MCF 10A (cell line): Measurements from ENCODE around the gene CDCP2. TPM values are rescaled to one million over a fixed set of nuclear protein-coding genes. Genes with fewer than 3 reads are reported as not detected.

Experiments
- BruUV-seq: library from RNA; stranded (reverse); fragments of 400-500 nt; replicated peaks from 2 replicates; lab custom pipeline; 2021; lab: Mats Ljungman, UMichigan
- CTCF ChIA-PET: fragments of 300-600 bp; sonication (Branson Sonifier 250); formaldehyde crosslinking; extraction: SDS; loops from one replicate; lab custom pipeline; 2021; ENCODE audit warnings: antibody characterized with exemption, inconsistent platforms; lab: Yijun Ruan, JAX
- POLR2A ChIA-PET: fragments of 300-600, 350-650 bp; sonication (Branson Sonifier 250); formaldehyde crosslinking; extraction: SDS; loops from one replicate; lab custom pipeline; 2020; ENCODE audit warnings: antibody characterized with exemption, inconsistent platforms; lab: Yijun Ruan, JAX
- DNase-seq: peaks from one replicate; pipeline ENCODE4 v3.0.0-alpha.2; 2018; ENCODE audit not compliant: unreplicated experiment
- H3K27ac Mint-ChIP-seq: one replicate; pipeline ENCODE4 v1.8.0; 2022; ENCODE audit warnings: mild to moderate bottlenecking, low read depth, mixed read lengths; ENCODE audit not compliant: unreplicated experiment
- H3K27me3 Mint-ChIP-seq: one replicate; pipeline ENCODE4 v1.8.0; 2022; ENCODE audit warnings: mixed read lengths; ENCODE audit not compliant: insufficient read depth, unreplicated experiment
- H3K36me3 Mint-ChIP-seq: one replicate; pipeline ENCODE4 v1.8.0; 2022; ENCODE audit warnings: mild to moderate bottlenecking, moderate library complexity, mixed read lengths; ENCODE audit not compliant: insufficient read depth, unreplicated experiment
- H3K4me1 Mint-ChIP-seq: one replicate; pipeline ENCODE4 v1.8.0; 2022; ENCODE audit warnings: mixed read lengths; ENCODE audit not compliant: insufficient read depth, unreplicated experiment
- H3K4me3 Mint-ChIP-seq: one replicate; pipeline ENCODE4 v1.8.0; 2022; ENCODE audit warnings: mild to moderate bottlenecking, moderate library complexity, mixed read lengths; ENCODE audit not compliant: unreplicated experiment
- H3K9me3 Mint-ChIP-seq: one replicate; pipeline ENCODE4 v1.8.0; 2022; ENCODE audit warnings: mixed read lengths; ENCODE audit not compliant: unreplicated experiment
- intact Hi-C: fragments of 100-400 bp; cut with micrococcal nuclease; formaldehyde crosslinking; loops from 2 replicates; pipeline ENCODE4 v1.14.1; 2022
- total RNA-seq: library from RNA; stranded (reverse); gene quantifications from 2 replicates; pipeline ENCODE4 v1.2.3, GENCODE V29; 2022
- TF ChIP-seq, protein P1 (sequence below): fragments of 200-600 bp; IDR thresholded peaks from one replicate; pipeline ENCODE4 v1.8.0; 2022; ENCODE audit warnings: antibody characterized with exemption, mild to moderate bottlenecking; ENCODE audit not compliant: unreplicated experiment

The CDCP2 gene
- total RNA-seq, 1 experiment from 2014 or later: not detected

DNA sequence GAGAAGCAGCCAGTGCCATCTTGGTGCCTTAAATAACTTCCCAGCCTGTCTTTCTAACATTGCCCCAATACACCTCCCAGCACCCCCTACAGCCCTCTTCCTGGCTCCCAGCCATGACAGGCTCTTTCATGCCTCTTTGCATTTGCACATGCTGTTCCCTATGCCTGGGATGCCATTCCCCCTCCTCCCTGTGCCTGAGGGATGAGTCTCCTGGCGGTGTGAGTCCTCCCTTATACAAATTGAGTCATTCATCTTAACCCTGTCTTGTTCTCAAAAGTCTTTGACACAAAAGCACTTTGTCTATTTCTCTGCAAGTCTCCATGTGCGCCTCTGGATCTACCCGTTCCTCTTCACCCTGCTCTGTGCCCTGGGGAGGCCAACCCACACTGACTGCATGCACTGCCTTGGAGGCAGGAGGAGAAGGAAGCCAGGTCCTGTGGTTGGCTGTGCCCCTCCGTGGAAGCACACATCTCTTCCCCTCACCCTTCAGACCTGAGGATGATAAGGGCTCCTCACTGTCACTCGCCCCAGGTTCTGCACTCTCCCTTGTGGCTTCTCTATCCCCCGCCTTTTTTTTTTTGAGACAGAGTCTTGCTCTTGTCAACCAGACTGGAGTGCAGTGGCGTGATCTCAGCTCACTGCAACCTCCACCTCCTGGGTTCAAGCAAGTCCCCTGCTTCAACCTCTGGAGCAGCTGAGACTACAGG is 25.1 kb downstream of the CDCP2 start:
- Mint-ChIP-seq H3K36me3 (no peaks in the 10 kb centered on the region), H3K9me3 (no peaks in the 10 kb centered on the region), H3K27ac (no peak overlapping the region), H3K27me3 (peaks cover 16% of the 10 kb centered on the region), H3K4me3 (no peak overlapping the region), H3K4me1 (no peaks in the 10 kb centered on the region)
- intact Hi-C loops: loop anchor here (5.0 kb wide), 1 partner anchor 75 kb away; the partner anchor contains the start of genes CYB5RL and MRPL37
- ChIA-PET CTCF (no interaction called here), POLR2A (interaction anchor here (1.0 kb wide), 1 partner anchor 361 kb away, joined by 3 read pairs; no protein-coding TSS in a partner anchor)
- DNase-seq: no peak
- no TSS peak for BruUV-seq
- TF ChIP-seq, protein P1, sequence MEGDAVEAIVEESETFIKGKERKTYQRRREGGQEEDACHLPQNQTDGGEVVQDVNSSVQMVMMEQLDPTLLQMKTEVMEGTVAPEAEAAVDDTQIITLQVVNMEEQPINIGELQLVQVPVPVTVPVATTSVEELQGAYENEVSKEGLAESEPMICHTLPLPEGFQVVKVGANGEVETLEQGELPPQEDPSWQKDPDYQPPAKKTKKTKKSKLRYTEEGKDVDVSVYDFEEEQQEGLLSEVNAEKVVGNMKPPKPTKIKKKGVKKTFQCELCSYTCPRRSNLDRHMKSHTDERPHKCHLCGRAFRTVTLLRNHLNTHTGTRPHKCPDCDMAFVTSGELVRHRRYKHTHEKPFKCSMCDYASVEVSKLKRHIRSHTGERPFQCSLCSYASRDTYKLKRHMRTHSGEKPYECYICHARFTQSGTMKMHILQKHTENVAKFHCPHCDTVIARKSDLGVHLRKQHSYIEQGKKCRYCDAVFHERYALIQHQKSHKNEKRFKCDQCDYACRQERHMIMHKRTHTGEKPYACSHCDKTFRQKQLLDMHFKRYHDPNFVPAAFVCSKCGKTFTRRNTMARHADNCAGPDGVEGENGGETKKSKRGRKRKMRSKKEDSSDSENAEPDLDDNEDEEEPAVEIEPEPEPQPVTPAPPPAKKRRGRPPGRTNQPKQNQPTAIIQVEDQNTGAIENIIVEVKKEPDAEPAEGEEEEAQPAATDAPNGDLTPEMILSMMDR: no peak

DNA sequence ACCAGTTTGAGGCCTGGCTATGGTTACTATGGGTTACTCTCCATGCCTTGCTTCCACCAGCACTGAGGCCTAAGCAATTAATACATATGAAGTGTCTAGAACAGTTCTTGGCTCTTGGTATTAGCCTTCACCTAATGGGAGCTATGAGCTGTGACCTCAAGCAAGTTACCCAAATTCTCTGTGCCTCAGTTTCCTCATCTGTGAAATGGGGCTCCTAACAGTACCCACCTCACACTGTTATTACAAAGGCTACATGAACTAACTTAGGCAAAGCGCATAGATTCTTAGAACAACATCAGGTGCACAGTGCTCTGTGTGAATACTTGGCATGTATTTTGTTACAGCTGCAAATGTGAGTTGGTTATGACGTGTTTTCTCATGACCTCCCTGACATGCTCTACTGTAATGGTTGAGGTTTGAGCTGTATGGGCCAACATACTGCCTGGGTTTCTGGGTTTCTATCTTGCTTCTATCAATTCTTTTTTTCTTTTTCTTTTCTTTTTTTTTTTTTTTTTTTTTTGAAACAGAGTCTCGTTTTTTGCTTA is 26.5 kb downstream of the CDCP2 start:
- no peaks in the 10 kb centered on the region for H3K9me3 Mint-ChIP-seq
- BruUV-seq: no TSS peak
- intact Hi-C loops: loop anchor here (5.0 kb wide), 1 partner anchor 76 kb away; the partner anchor contains the start of genes CYB5RL and MRPL37
- no peaks in the 10 kb centered on the region for H3K4me1 Mint-ChIP-seq
- DNase-seq: no peak
- POLR2A ChIA-PET: interaction anchor here (1.0 kb wide), 1 partner anchor 363 kb away, joined by 3 read pairs; no protein-coding TSS in a partner anchor
- H3K27ac Mint-ChIP-seq: no peak overlapping the region
- CTCF ChIA-PET: interaction anchor here (0.5 to 1.2 kb wide), 4 partner anchors 27 to 404 kb away, joined by 3 read pairs; partner anchors contain the start of gene CDCP2
- H3K4me3 Mint-ChIP-seq: no peak overlapping the region
- peaks cover 10% of the 10 kb centered on the region for H3K27me3 Mint-ChIP-seq
- no peaks in the 10 kb centered on the region for H3K36me3 Mint-ChIP-seq
- TF ChIP-seq, protein P1: no peak

DNA sequence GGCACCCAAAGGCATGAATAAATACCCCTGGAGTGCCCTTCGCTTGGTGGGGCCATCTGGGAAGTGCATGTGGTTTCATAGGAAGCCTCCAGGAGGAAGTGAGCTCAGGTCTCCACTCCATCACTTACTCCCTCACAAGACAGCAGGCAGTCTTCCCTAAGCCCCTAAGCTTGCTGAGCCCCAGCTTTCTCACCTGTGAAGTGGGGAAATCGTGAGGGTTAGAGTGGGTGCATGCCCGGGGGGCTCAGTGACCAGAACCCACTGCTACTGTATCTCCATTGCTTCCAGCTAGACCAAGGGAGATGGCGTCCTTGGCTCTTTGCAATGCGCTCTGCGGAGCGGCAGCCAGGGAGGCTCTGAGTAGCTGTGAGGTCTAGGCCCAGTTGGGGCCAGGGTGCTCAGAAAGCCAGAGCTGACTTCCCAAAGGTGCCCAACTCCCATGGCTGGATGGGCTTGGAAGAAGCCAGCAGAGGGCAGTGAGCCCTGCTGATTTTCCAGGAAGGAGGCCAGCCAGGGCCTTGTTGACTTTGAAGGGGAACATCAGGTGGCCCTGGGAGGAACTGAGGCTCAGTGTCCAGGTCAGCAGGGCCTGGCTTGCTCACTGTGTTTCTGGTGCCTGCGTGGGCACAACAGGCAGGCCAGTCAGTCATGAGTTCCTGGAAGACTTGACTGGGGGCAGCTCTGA is 27.3 kb downstream of the CDCP2 start:
- DNase-seq: peak; percentile 36
- CTCF ChIA-PET: interaction anchor here (0.6 to 1.2 kb wide), 6 partner anchors 8 to 684 kb away, joined by 3 to 6 read pairs (median 4); partner anchors contain the start of gene CDCP2
- Mint-ChIP-seq H3K27me3 (peaks cover 2% of the 10 kb centered on the region), H3K36me3 (no peaks in the 10 kb centered on the region), H3K4me3 (no peak overlapping the region), H3K27ac (no peak overlapping the region), H3K4me1 (no peaks in the 10 kb centered on the region), H3K9me3 (no peaks in the 10 kb centered on the region)
- POLR2A ChIA-PET: interaction anchor here (1.2 kb wide), 1 partner anchor 363 kb away, joined by 3 read pairs; no protein-coding TSS in a partner anchor
- BruUV-seq: no TSS peak
- intact Hi-C loops: loop anchor here (5.0 kb wide), 1 partner anchor 77 kb away; the partner anchor contains the start of genes CYB5RL and MRPL37
- TF ChIP-seq, protein P1: peak; percentile 12
